PC-3 (cell line): ENCODE data around the gene UNC13D.
"Not testable (repeated sequence)": the region's sequence is repeated elsewhere in the genome, so short reads cannot be mapped to it uniquely, and the experiment has no call there.

ENCODE experiments used
- CTCF ChIP-seq: fragments of 300-600 bp; sonication (generic); conservative IDR thresholded peaks from 2 replicates; pipeline ENCODE4 v1.5.1; 2017; ENCODE audit warnings: antibody characterized with exemption, low read depth, mild to moderate bottlenecking, low read length
- EZH2 ChIP-seq: fragments of 300-600 bp; sonication (generic); IDR thresholded peaks from one replicate; pipeline ENCODE4 v1.6.1; 2017; ENCODE audit warnings: antibody characterized with exemption, mild to moderate bottlenecking, low read length; ENCODE audit not compliant: unreplicated experiment

GRCh38 chr17:75864887-75865286 lies 20.7 kb upstream of the UNC13D start:
- not testable (repeated sequence) for TF ChIP-seq CTCF, EZH2
